CD4-positive, CD25-positive, alpha-beta regulatory T cell (primary cell): Measurements from ENCODE around the gene A4GNT. TPM values are rescaled to one million over a fixed set of nuclear protein-coding genes. Genes with fewer than 3 reads are reported as not detected.
A peak's percentile ranks its signal among the peaks of the same experiment; 100 is the strongest.

Experiments used
- ATAC-seq, 2 donors: fragments of 150-1000 bp; cut with Tn5 transposase; one replicate each; pipeline ENCODE4 v1.10.0; 2021; ENCODE audit warnings: low read depth in 2 of 2, moderate number of reproducible peaks in 2 of 2, moderate library complexity in 1 of 2
- DNase-seq, 3 donors: peaks; one replicate each; pipeline versions ENCODE4 v3.0.0 to v3.0.0-alpha.2; 2012 to 2022; ENCODE audit warnings: mixed read lengths in 1 of 3
- H3K27ac ChIP-seq: one replicate; pipeline ENCODE4 v1.7.0; 2013; ENCODE audit warnings: mild to moderate bottlenecking, low read length; ENCODE audit not compliant: insufficient read depth, poor library complexity, severe bottlenecking
- H3K27me3 ChIP-seq: one replicate; pipeline ENCODE4 v1.7.0; 2013; ENCODE audit warnings: low read length; ENCODE audit not compliant: control insufficient read depth, insufficient read depth
- H3K36me3 ChIP-seq: one replicate; pipeline ENCODE4 v1.7.0; 2013; ENCODE audit warnings: mild to moderate bottlenecking, low read length, moderate library complexity; ENCODE audit not compliant: control insufficient read depth, insufficient read depth
- H3K4me1 ChIP-seq: 2 replicates; pipeline ENCODE4 v1.7.0; 2013; ENCODE audit warnings: mild to moderate bottlenecking, low read length; ENCODE audit not compliant: insufficient read depth, control insufficient read depth, poor library complexity, severe bottlenecking
- H3K4me3 ChIP-seq: one replicate; pipeline ENCODE4 v1.7.0; 2013; ENCODE audit warnings: low read depth, mild to moderate bottlenecking, low read length, moderate library complexity
- H3K9me3 ChIP-seq, 2 experiments: 1 replicate in 1 of 2; 2 replicates in 1 of 2; pipeline ENCODE4 v1.7.0; 2013; ENCODE audit warnings: low read length in 2 of 2, mild to moderate bottlenecking in 1 of 2, moderate library complexity in 1 of 2; ENCODE audit not compliant: control insufficient read depth in 2 of 2
- H3K27ac Mint-ChIP-seq, 3 donors: one replicate each; pipeline ENCODE4 v1.8.0; 2020 to 2022; ENCODE audit warnings: mild to moderate bottlenecking in 3 of 3, mixed read lengths in 3 of 3, moderate library complexity in 2 of 3
- H3K27me3 Mint-ChIP-seq: one replicate; pipeline ENCODE4 v1.8.0; 2022; ENCODE audit warnings: mild to moderate bottlenecking, mixed read lengths
- H3K36me3 Mint-ChIP-seq: one replicate; pipeline ENCODE4 v1.8.0; 2020; ENCODE audit warnings: mixed read lengths
- H3K4me1 Mint-ChIP-seq, 4 donors: one replicate each; pipeline ENCODE4 v1.8.0; 2020 to 2022; ENCODE audit warnings: mixed read lengths in 4 of 4, mild to moderate bottlenecking in 1 of 4
- H3K4me3 Mint-ChIP-seq, 4 donors: one replicate each; pipeline ENCODE4 v1.8.0; 2020 to 2022; ENCODE audit warnings: mild to moderate bottlenecking in 4 of 4, mixed read lengths in 4 of 4, moderate library complexity in 3 of 4
- H3K9me3 Mint-ChIP-seq, 7 donors: one replicate each; pipeline ENCODE4 v1.8.0; 2020 to 2022; ENCODE audit warnings: mixed read lengths in 7 of 7, mild to moderate bottlenecking in 3 of 7, moderate library complexity in 2 of 7
- polyA plus RNA-seq, 4 donors: library from polyadenylated mRNA; unstranded; fragments of 300-500 nt; fragmentation: Illumina TruSeq; gene quantifications; one replicate each; pipeline ENCODE4 v1.2.3, GENCODE V29; 2021
- total RNA-seq: library from RNA; stranded (reverse); gene quantifications from one replicate; pipeline ENCODE4 v1.2.3, GENCODE V29; 2022

Gene A4GNT
- total RNA-seq (not detected), polyA plus RNA-seq (not detected)

GRCh38 chr3:138132239-138132638, at the start of gene A4GNT:
TSS of gene A4GNT (minus strand) at chr3:138132390. CDS start at chr3:138131256, 1,134 bp downstream.
- Mint-ChIP-seq H3K36me3 (no peaks in the 10 kb centered on the region), H3K4me3 (no peak within 1 kb of the TSS), H3K4me1 (no peaks in the 10 kb centered on the region), H3K27ac (no peak within 1 kb of the TSS), H3K9me3 (no peaks in the 10 kb centered on the region), H3K27me3 (peaks cover 21% of the 10 kb centered on the region)
- DNase-seq, result no peak
- H3K27ac ChIP-seq, result no peak within 1 kb of the TSS
- H3K27me3 ChIP-seq, result peaks cover 5% of the 10 kb centered on the region
- H3K9me3 ChIP-seq, result no peaks in the 10 kb centered on the region
- H3K4me3 ChIP-seq, result no peak within 1 kb of the TSS
- no peaks in the 10 kb centered on the region for H3K4me1 ChIP-seq
- no peak for ATAC-seq
- H3K36me3 ChIP-seq, result no peaks in the 10 kb centered on the region

- Mint-ChIP-seq H3K4me3 (peak overlapping the region in 1 of 4 donors; percentile 10), H3K27me3 (peaks cover 43% of the 10 kb centered on the region)
Observed at GRCh38 chr3:138180375-138181029, 48.3 kb upstream of the A4GNT start.

GRCh38 chr3:138174421-138175131, 42.4 kb upstream of the A4GNT start, which contains the start of gene DBR1:
TSS of gene DBR1 (minus strand) at chr3:138174921. CDS start at chr3:138174795, 126 bp downstream.
- peaks cover 28% of the 10 kb centered on the region for H3K4me1 ChIP-seq
- ATAC-seq, result peak; percentile 90
- peaks cover 23 to 48% (median 42%) of the 10 kb centered on the region in 4 donors for H3K4me1 Mint-ChIP-seq

More at GRCh38 chr3:138180375-138181029, 48.3 kb upstream of the A4GNT start:
- H3K9me3 ChIP-seq, result no peaks in the 10 kb centered on the region
- peak in 2 of 3 donors; percentile 38 to 60 for DNase-seq
- ATAC-seq, result peak; percentile 77 to 94
- H3K4me1 ChIP-seq, result no peaks in the 10 kb centered on the region
- no peaks in the 10 kb centered on the region for H3K36me3 Mint-ChIP-seq
- no peaks in the 10 kb centered on the region for H3K9me3 Mint-ChIP-seq
- H3K27ac ChIP-seq, result no peak overlapping the region
- H3K27ac Mint-ChIP-seq, result no peak overlapping the region
- peaks cover 2% of the 10 kb centered on the region for H3K27me3 ChIP-seq
- H3K4me1 Mint-ChIP-seq, result peaks cover 0 to 7% (median 5%) of the 10 kb centered on the region in 4 donors
- H3K36me3 ChIP-seq, result no peaks in the 10 kb centered on the region
- no peak overlapping the region for H3K4me3 ChIP-seq

GRCh38 chr3:138173769-138174420, 41.7 kb upstream of the A4GNT start:
- no peak for ATAC-seq
- H3K27me3 Mint-ChIP-seq, result peaks cover 6% of the 10 kb centered on the region
- H3K9me3 Mint-ChIP-seq, result no peaks in the 10 kb centered on the region
- peaks cover 11% of the 10 kb centered on the region for H3K36me3 Mint-ChIP-seq
- Histone ChIP-seq H3K4me3 (peak overlapping the region; percentile 98), H3K36me3 (peaks cover 20% of the 10 kb centered on the region), H3K27ac (peak overlapping the region; percentile 80), H3K9me3 (no peaks in the 10 kb centered on the region), H3K4me1 (peaks cover 28% of the 10 kb centered on the region), H3K27me3 (no peaks in the 10 kb centered on the region)
- H3K4me1 Mint-ChIP-seq, result peaks cover 23 to 50% (median 42%) of the 10 kb centered on the region in 4 donors
- H3K27ac Mint-ChIP-seq, result peak overlapping the region; percentile 97 to 99 (median 98)
- H3K4me3 Mint-ChIP-seq, result peak overlapping the region; percentile 98 to 100 (median 99)
- DNase-seq, result no peak

More at GRCh38 chr3:138174421-138175131, 42.4 kb upstream of the A4GNT start, which contains the start of gene DBR1:
- Mint-ChIP-seq H3K9me3 (no peaks in the 10 kb centered on the region), H3K27me3 (peaks cover 11% of the 10 kb centered on the region), H3K4me3 (peak within 1 kb of the TSS; percentile 98 to 100 (median 99)), H3K36me3 (peaks cover 9% of the 10 kb centered on the region), H3K27ac (peak within 1 kb of the TSS; percentile 97 to 99 (median 98))
- Histone ChIP-seq H3K4me3 (peak within 1 kb of the TSS; percentile 98), H3K27me3 (no peaks in the 10 kb centered on the region), H3K36me3 (peaks cover 15% of the 10 kb centered on the region), H3K27ac (peak within 1 kb of the TSS; percentile 80), H3K9me3 (no peaks in the 10 kb centered on the region)
- peak; percentile 72 to 89 (median 81) for DNase-seq

GRCh38 chr3:138172625-138173024, 40.4 kb upstream of the A4GNT start:
- Mint-ChIP-seq H3K27me3 (peaks cover 6% of the 10 kb centered on the region), H3K36me3 (peaks cover 13% of the 10 kb centered on the region), H3K9me3 (no peaks in the 10 kb centered on the region), H3K4me1 (peaks cover 23 to 51% (median 42%) of the 10 kb centered on the region in 4 donors), H3K4me3 (peak overlapping the region; percentile 47 to 100 (median 89)), H3K27ac (peak overlapping the region in 2 of 3 donors; percentile 79)
- Histone ChIP-seq H3K4me1 (peaks cover 28% of the 10 kb centered on the region), H3K27ac (no peak overlapping the region), H3K27me3 (no peaks in the 10 kb centered on the region), H3K36me3 (peaks cover 31% of the 10 kb centered on the region), H3K4me3 (peak overlapping the region; percentile 98), H3K9me3 (no peaks in the 10 kb centered on the region)
- no peak for DNase-seq
- ATAC-seq, result no peak

- no peaks in the 10 kb centered on the region for H3K27me3 Mint-ChIP-seq
- no peak for ATAC-seq
- Histone ChIP-seq H3K27me3 (no peaks in the 10 kb centered on the region), H3K9me3 (no peaks in the 10 kb centered on the region), H3K4me1 (no peaks in the 10 kb centered on the region), H3K27ac (no peak overlapping the region), H3K4me3 (no peak overlapping the region), H3K36me3 (peaks cover 76% of the 10 kb centered on the region)
- no peak overlapping the region for H3K4me3 Mint-ChIP-seq
- peaks cover 6 to 25% (median 12%) of the 10 kb centered on the region in 4 donors for H3K4me1 Mint-ChIP-seq
- H3K27ac Mint-ChIP-seq, result no peak overlapping the region
- DNase-seq, result no peak
- H3K9me3 Mint-ChIP-seq, result no peaks in the 10 kb centered on the region
- H3K36me3 Mint-ChIP-seq, result peaks cover 51% of the 10 kb centered on the region
Observed at GRCh38 chr3:138165061-138165460, 32.9 kb upstream of the A4GNT start.

GRCh38 chr3:138157743-138158142, 25.6 kb upstream of the A4GNT start:
- Mint-ChIP-seq H3K4me1 (no peaks in the 10 kb centered on the region), H3K27me3 (peaks cover 12% of the 10 kb centered on the region), H3K4me3 (no peak overlapping the region), H3K27ac (no peak overlapping the region), H3K9me3 (peaks cover 0 to 12% (median 6%) of the 10 kb centered on the region in 7 donors), H3K36me3 (peaks cover 17% of the 10 kb centered on the region)
- Histone ChIP-seq H3K27ac (no peak overlapping the region), H3K4me1 (no peaks in the 10 kb centered on the region), H3K9me3 (peaks cover 0 to 4% of the 10 kb centered on the region in 2 experiments), H3K27me3 (no peaks in the 10 kb centered on the region), H3K4me3 (no peak overlapping the region), H3K36me3 (peaks cover 13% of the 10 kb centered on the region)
- no peak for ATAC-seq
- no peak for DNase-seq
